GM23338 (cell line): Measurements from ENCODE around the gene AP2B1.

Experiments
- EZH2 ChIP-seq: fragments of 200-600 bp; sonication (generic); IDR thresholded peaks from one replicate; pipeline ENCODE4 v1.8.0; 2017; ENCODE audit warnings: antibody characterized with exemption, mild to moderate bottlenecking, low read depth; ENCODE audit not compliant: unreplicated experiment
- POLR2AphosphoS5 ChIP-seq: IDR thresholded peaks from 2 replicates; pipeline ENCODE4 v1.6.1; 2016; ENCODE audit warnings: antibody characterized with exemption, low read depth
- TF ChIP-seq, protein P1 (sequence below), 2 experiments: fragments of 200-600 bp in 1 of 2; sonication (generic) in 1 of 2; conservative IDR thresholded peaks; 2 replicates each; pipeline versions ENCODE4 v1.5.1 to v1.6.1; 2016 to 2017; ENCODE audit warnings: antibody characterized with exemption in 2 of 2, low read depth in 2 of 2, mild to moderate bottlenecking in 2 of 2, moderate library complexity in 1 of 2
- TF ChIP-seq, protein P2 (sequence below): IDR thresholded peaks from 2 replicates; pipeline ENCODE4 v1.6.1; 2016; ENCODE audit warnings: antibody characterized with exemption

DNA sequence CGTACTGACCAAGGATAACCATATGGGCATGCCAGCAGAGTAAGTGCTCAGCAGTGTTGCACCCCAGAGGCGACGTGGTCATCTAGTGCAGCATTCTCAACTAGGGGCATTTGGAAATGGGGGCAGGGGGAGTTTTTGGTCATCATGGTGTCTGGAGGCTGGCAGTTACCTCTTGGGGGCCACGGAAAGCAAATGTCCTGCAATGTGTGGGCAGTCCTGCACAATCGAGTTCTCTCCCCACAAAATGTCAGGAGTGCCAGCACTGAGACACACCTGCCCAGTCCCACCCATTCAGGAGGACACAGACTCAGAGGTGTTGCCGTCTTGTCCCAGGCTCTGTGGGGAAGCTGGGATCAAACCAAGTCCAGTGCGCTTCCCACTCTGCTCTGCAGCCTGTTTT, 147.3 kb downstream of the AP2B1 start:
- TF ChIP-seq, protein P1, sequence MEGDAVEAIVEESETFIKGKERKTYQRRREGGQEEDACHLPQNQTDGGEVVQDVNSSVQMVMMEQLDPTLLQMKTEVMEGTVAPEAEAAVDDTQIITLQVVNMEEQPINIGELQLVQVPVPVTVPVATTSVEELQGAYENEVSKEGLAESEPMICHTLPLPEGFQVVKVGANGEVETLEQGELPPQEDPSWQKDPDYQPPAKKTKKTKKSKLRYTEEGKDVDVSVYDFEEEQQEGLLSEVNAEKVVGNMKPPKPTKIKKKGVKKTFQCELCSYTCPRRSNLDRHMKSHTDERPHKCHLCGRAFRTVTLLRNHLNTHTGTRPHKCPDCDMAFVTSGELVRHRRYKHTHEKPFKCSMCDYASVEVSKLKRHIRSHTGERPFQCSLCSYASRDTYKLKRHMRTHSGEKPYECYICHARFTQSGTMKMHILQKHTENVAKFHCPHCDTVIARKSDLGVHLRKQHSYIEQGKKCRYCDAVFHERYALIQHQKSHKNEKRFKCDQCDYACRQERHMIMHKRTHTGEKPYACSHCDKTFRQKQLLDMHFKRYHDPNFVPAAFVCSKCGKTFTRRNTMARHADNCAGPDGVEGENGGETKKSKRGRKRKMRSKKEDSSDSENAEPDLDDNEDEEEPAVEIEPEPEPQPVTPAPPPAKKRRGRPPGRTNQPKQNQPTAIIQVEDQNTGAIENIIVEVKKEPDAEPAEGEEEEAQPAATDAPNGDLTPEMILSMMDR (conservative IDR thresholded peaks at IDR 0.05; ENCODE audit: low read depth in 2 of 2) = no peak
- no peak for TF ChIP-seq EZH2
- TF ChIP-seq POLR2AphosphoS5 = no peak
- TF ChIP-seq, protein P2, sequence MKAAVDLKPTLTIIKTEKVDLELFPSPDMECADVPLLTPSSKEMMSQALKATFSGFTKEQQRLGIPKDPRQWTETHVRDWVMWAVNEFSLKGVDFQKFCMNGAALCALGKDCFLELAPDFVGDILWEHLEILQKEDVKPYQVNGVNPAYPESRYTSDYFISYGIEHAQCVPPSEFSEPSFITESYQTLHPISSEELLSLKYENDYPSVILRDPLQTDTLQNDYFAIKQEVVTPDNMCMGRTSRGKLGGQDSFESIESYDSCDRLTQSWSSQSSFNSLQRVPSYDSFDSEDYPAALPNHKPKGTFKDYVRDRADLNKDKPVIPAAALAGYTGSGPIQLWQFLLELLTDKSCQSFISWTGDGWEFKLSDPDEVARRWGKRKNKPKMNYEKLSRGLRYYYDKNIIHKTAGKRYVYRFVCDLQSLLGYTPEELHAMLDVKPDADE = no peak
